HepG2 (cell line): ENCODE measurements around the gene ASTN2. TPM values are rescaled to one million over a fixed set of nuclear protein-coding genes. Genes with fewer than 3 reads are reported as not detected.

ENCODE experiments used
- BCL6 ChIP-seq: IDR thresholded peaks from 2 replicates; pipeline ENCODE4 v1.6.1; 2016; ENCODE audit warnings: missing genetic modification reagents, missing compliant biosample characterization
- ELF3 ChIP-seq: IDR thresholded peaks from 2 replicates; pipeline ENCODE4 v1.6.1; 2016; ENCODE audit warnings: missing genetic modification reagents, missing compliant biosample characterization
- GFI1 ChIP-seq: sonication (generic); formaldehyde crosslinking; IDR thresholded peaks from 2 replicates; pipeline ENCODE4 v1.5.0; 2020; ENCODE audit warnings: missing genetic modification reagents, mild to moderate bottlenecking, borderline replicate concordance
- GTF2F1 ChIP-seq: fragments of 150-350 bp; IDR thresholded peaks from 2 replicates; pipeline ENCODE4 v1.6.1; 2014; ENCODE audit warnings: low read length
- HNF4G ChIP-seq, 2 experiments: sonication (generic) in 1 of 2; formaldehyde crosslinking in 1 of 2; IDR thresholded peaks; 2 replicates each; pipeline versions ENCODE4 v1.4.0 to v1.6.1; 2011 to 2020; ENCODE audit warnings: borderline replicate concordance in 2 of 2, low read depth in 2 of 2, mild to moderate bottlenecking in 2 of 2, low read length in 1 of 2, missing genetic modification reagents in 1 of 2, moderate library complexity in 1 of 2
- KDM1A ChIP-seq: IDR thresholded peaks from 2 replicates; pipeline ENCODE4 v1.6.1; 2016; ENCODE audit warnings: missing compliant biosample characterization
- MXD4 ChIP-seq: IDR thresholded peaks from 2 replicates; pipeline ENCODE4 v1.6.1; 2016; ENCODE audit warnings: mild to moderate bottlenecking, missing biosample characterization, missing genetic modification reagents
- RBAK ChIP-seq: sonication (generic); formaldehyde crosslinking; IDR thresholded peaks from 2 replicates; pipeline ENCODE4 v1.5.1; 2020; ENCODE audit warnings: mild to moderate bottlenecking, missing genetic modification reagents
- RXRB ChIP-seq: IDR thresholded peaks from 2 replicates; pipeline ENCODE4 v1.6.1; 2016; ENCODE audit warnings: borderline replicate concordance, missing genetic modification reagents, missing compliant biosample characterization
- SALL1 ChIP-seq: sonication (generic); formaldehyde crosslinking; IDR thresholded peaks from 2 replicates; pipeline ENCODE4 v1.8.0; 2022; ENCODE audit warnings: mild to moderate bottlenecking, missing genetic modification reagents
- STAG1 ChIP-seq: sonication (generic); formaldehyde crosslinking; IDR thresholded peaks from 2 replicates; pipeline ENCODE4 v1.4.0; 2020; ENCODE audit warnings: missing genetic modification reagents
- ZNF124 ChIP-seq: sonication (generic); formaldehyde crosslinking; IDR thresholded peaks from 2 replicates; pipeline ENCODE4 v1.4.0; 2020; ENCODE audit warnings: missing genetic modification reagents
- ZNF235 ChIP-seq: sonication (generic); formaldehyde crosslinking; IDR thresholded peaks from 2 replicates; pipeline ENCODE4 v1.8.1; 2023; ENCODE audit warnings: mild to moderate bottlenecking, missing genetic modification reagents, borderline replicate concordance
- ZNF282 ChIP-seq: fragments of 450-650 bp; IDR thresholded peaks from 2 replicates; pipeline ENCODE4 v1.6.1; 2018; ENCODE audit not compliant: partially characterized antibody
- ZNF343 ChIP-seq: sonication (generic); formaldehyde crosslinking; IDR thresholded peaks from 2 replicates; pipeline ENCODE4 v1.4.0; 2020; ENCODE audit warnings: mild to moderate bottlenecking, missing genetic modification reagents
- ZNF761 ChIP-seq: sonication (generic); formaldehyde crosslinking; conservative IDR thresholded peaks from 2 replicates; pipeline ENCODE4 v1.4.0; 2020; ENCODE audit warnings: mild to moderate bottlenecking, missing genetic modification reagents
- ZNF816 ChIP-seq: sonication (generic); formaldehyde crosslinking; IDR thresholded peaks from 2 replicates; pipeline ENCODE4 v1.8.0; 2022; ENCODE audit warnings: missing genetic modification reagents, mild to moderate bottlenecking, borderline replicate concordance
- ZSCAN9 ChIP-seq: IDR thresholded peaks from 2 replicates; pipeline ENCODE4 v1.6.1; 2016; ENCODE audit warnings: borderline replicate concordance
- polyA plus RNA-seq, 8 experiments: library from polyadenylated mRNA; depleted of rRNA in 3 of 8; stranded (reverse) in 7 of 8; unstranded in 1 of 8; fragments of >200 nt; fragmentation: Illumina TruSeq in 4 of 8; extraction: Trizol in 4 of 8; gene quantifications; 2 replicates each; pipeline versions ENCODE4 v1.2.1 to v1.2.3, GENCODE V29; 2011 to 2016; ENCODE audit warnings: low read depth in 4 of 8, missing spikeins in 1 of 8, mixed read lengths in 1 of 8; ENCODE audit not compliant: insufficient read depth in 1 of 8
- total RNA-seq, 5 experiments: library from RNA; depleted of rRNA; stranded (reverse); fragments of >200 nt; fragmentation: Illumina TruSeq; extraction: Trizol; gene quantifications; 2 replicates each; pipeline ENCODE4 v1.2.3, GENCODE V29; 2016; ENCODE audit warnings: low read depth in 1 of 5
- TF ChIP-seq, protein P1 (sequence below): sonication (generic); formaldehyde crosslinking; IDR thresholded peaks from 2 replicates; pipeline ENCODE4 v1.4.0; 2020; ENCODE audit warnings: missing genetic modification reagents, borderline replicate concordance
- TF ChIP-seq, protein P2 (sequence below): sonication (generic); formaldehyde crosslinking; conservative IDR thresholded peaks from 2 replicates; pipeline ENCODE4 v1.4.0; 2020; ENCODE audit warnings: missing genetic modification reagents
- TF ChIP-seq, protein P3 (sequence below): sonication (generic); formaldehyde crosslinking; IDR thresholded peaks from 2 replicates; pipeline ENCODE4 v1.8.1; 2022; ENCODE audit warnings: low read depth, mild to moderate bottlenecking, missing genetic modification reagents
- TF ChIP-seq, protein P4 (sequence below): IDR thresholded peaks from 2 replicates; pipeline ENCODE4 v1.6.1; 2016; ENCODE audit warnings: control low read depth

The ASTN2 gene
- total and polyA plus RNA-seq, 2 of the 13 experiments (the other 11 are each of a cell fraction or from before 2014, with no cell fraction given): 5.2 to 13.5 TPM

DNA sequence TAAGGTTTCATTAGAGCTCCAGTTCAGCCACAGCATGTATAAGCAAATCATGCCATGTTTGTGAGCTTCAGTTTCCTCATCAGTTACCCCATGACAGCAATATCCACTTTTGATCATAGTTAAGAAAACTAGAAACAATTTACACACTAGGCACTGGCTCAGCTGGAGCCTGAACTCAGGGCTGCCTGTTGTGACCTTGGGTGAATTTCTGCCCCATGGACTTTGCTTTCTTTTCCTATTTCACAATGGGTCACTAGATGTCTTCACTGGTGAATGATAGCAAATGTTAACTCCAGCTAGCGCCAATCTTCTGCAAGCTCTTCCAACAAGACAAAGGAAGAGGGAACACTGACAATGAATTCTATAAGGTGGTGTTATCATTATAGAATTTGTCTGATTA is 961.1 kb downstream of the ASTN2 start (continued):
- TF ChIP-seq, protein P1, sequence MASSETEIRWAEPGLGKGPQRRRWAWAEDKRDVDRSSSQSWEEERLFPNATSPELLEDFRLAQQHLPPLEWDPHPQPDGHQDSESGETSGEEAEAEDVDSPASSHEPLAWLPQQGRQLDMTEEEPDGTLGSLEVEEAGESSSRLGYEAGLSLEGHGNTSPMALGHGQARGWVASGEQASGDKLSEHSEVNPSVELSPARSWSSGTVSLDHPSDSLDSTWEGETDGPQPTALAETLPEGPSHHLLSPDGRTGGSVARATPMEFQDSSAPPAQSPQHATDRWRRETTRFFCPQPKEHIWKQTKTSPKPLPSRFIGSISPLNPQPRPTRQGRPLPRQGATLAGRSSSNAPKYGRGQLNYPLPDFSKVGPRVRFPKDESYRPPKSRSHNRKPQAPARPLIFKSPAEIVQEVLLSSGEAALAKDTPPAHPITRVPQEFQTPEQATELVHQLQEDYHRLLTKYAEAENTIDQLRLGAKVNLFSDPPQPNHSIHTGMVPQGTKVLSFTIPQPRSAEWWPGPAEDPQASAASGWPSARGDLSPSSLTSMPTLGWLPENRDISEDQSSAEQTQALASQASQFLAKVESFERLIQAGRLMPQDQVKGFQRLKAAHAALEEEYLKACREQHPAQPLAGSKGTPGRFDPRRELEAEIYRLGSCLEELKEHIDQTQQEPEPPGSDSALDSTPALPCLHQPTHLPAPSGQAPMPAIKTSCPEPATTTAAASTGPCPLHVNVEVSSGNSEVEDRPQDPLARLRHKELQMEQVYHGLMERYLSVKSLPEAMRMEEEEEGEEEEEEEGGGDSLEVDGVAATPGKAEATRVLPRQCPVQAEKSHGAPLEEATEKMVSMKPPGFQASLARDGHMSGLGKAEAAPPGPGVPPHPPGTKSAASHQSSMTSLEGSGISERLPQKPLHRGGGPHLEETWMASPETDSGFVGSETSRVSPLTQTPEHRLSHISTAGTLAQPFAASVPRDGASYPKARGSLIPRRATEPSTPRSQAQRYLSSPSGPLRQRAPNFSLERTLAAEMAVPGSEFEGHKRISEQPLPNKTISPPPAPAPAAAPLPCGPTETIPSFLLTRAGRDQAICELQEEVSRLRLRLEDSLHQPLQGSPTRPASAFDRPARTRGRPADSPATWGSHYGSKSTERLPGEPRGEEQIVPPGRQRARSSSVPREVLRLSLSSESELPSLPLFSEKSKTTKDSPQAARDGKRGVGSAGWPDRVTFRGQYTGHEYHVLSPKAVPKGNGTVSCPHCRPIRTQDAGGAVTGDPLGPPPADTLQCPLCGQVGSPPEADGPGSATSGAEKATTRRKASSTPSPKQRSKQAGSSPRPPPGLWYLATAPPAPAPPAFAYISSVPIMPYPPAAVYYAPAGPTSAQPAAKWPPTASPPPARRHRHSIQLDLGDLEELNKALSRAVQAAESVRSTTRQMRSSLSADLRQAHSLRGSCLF (CRISPR knock-in tag): no peak
- TF ChIP-seq SALL1 (CRISPR knock-in tag) (peak; percentile 74), ZNF343 (CRISPR knock-in tag) (no peak), ZNF761 (CRISPR knock-in tag) (no peak), GTF2F1 (no peak), HNF4G (IDR thresholded peaks at IDR 0.05; ENCODE audit: borderline replicate concordance, low read depth, low read length) (peak; percentile 87), HNF4G (CRISPR knock-in tag; IDR thresholded peaks at IDR 0.05; ENCODE audit: borderline replicate concordance, low read depth) (peak; percentile 76; the same call in 1 of the 2 replicates), BCL6 (CRISPR knock-in tag) (peak; percentile 62), ZNF282 (no peak), MXD4 (CRISPR knock-in tag) (no peak), RXRB (CRISPR knock-in tag) (peak; percentile 62), STAG1 (CRISPR knock-in tag) (no peak), ZNF816 (CRISPR knock-in tag) (no peak), ZNF235 (CRISPR knock-in tag) (no peak), RBAK (CRISPR knock-in tag) (no peak), ZNF124 (CRISPR knock-in tag) (no peak), KDM1A (CRISPR knock-in tag) (no peak; the same call in 1 of the 2 replicates), GFI1 (CRISPR knock-in tag) (0 out of 2 replicates have a peak, but pooled peaks have one; percentile 48), ELF3 (CRISPR knock-in tag) (0 out of 2 replicates have a peak, but pooled peaks have one; percentile 39), ZSCAN9 (CRISPR knock-in tag) (no peak)
- TF ChIP-seq, protein P2, sequence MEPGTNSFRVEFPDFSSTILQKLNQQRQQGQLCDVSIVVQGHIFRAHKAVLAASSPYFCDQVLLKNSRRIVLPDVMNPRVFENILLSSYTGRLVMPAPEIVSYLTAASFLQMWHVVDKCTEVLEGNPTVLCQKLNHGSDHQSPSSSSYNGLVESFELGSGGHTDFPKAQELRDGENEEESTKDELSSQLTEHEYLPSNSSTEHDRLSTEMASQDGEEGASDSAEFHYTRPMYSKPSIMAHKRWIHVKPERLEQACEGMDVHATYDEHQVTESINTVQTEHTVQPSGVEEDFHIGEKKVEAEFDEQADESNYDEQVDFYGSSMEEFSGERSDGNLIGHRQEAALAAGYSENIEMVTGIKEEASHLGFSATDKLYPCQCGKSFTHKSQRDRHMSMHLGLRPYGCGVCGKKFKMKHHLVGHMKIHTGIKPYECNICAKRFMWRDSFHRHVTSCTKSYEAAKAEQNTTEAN (CRISPR knock-in tag): peak; percentile 79
- TF ChIP-seq, protein P3, sequence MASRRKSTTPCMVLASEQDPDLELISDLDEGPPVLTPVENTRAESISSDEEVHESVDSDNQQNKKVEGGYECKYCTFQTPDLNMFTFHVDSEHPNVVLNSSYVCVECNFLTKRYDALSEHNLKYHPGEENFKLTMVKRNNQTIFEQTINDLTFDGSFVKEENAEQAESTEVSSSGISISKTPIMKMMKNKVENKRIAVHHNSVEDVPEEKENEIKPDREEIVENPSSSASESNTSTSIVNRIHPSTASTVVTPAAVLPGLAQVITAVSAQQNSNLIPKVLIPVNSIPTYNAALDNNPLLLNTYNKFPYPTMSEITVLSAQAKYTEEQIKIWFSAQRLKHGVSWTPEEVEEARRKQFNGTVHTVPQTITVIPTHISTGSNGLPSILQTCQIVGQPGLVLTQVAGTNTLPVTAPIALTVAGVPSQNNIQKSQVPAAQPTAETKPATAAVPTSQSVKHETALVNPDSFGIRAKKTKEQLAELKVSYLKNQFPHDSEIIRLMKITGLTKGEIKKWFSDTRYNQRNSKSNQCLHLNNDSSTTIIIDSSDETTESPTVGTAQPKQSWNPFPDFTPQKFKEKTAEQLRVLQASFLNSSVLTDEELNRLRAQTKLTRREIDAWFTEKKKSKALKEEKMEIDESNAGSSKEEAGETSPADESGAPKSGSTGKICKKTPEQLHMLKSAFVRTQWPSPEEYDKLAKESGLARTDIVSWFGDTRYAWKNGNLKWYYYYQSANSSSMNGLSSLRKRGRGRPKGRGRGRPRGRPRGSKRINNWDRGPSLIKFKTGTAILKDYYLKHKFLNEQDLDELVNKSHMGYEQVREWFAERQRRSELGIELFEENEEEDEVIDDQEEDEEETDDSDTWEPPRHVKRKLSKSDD (CRISPR knock-in tag): no peak; the same call in 1 of the 2 replicates
- TF ChIP-seq, protein P4, sequence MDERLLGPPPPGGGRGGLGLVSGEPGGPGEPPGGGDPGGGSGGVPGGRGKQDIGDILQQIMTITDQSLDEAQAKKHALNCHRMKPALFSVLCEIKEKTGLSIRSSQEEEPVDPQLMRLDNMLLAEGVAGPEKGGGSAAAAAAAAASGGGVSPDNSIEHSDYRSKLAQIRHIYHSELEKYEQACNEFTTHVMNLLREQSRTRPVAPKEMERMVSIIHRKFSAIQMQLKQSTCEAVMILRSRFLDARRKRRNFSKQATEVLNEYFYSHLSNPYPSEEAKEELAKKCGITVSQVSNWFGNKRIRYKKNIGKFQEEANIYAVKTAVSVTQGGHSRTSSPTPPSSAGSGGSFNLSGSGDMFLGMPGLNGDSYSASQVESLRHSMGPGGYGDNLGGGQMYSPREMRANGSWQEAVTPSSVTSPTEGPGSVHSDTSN (CRISPR knock-in tag): no peak
